HG03571 (cell line): ENCODE data around the gene SLC49A4.

Experiments used
- ATAC-seq: cut with Tn5 transposase; IDR thresholded peaks from one replicate; pipeline ENCODE4 v1.9.1; 2021; ENCODE audit not compliant: unreplicated experiment

The SLC49A4 gene

GRCh38 chr3:122857019-122857418 lies 62.1 kb downstream of the SLC49A4 start:
- ATAC-seq = no peak

- ATAC-seq = no peak
Measured at GRCh38 chr3:122858373-122858772, 63.5 kb downstream of the SLC49A4 start.

GRCh38 chr3:122859021-122859805 lies 64.3 kb downstream of the SLC49A4 start:
- no peak for ATAC-seq

- ATAC-seq = no peak
Measured at GRCh38 chr3:122862381-122862780, 67.5 kb downstream of the SLC49A4 start.

- no peak for ATAC-seq
Measured at GRCh38 chr3:122864498-122864897, 69.6 kb downstream of the SLC49A4 start.

GRCh38 chr3:122868322-122868721 lies 73.5 kb downstream of the SLC49A4 start:
- no peak for ATAC-seq

GRCh38 chr3:122873741-122874515 lies 79.1 kb downstream of the SLC49A4 start:
- no peak for ATAC-seq

GRCh38 chr3:122875547-122876127 lies 80.8 kb downstream of the SLC49A4 start:
- no peak for ATAC-seq

GRCh38 chr3:122880173-122880572 lies 85.3 kb downstream of the SLC49A4 start:
- ATAC-seq = no peak

- no peak for ATAC-seq
Measured at GRCh38 chr3:122880624-122881023, 85.8 kb downstream of the SLC49A4 start.

- no peak for ATAC-seq
Measured at GRCh38 chr3:122882361-122882947, 87.6 kb downstream of the SLC49A4 start.

- ATAC-seq = no peak
Measured at GRCh38 chr3:122886251-122886650, 91.4 kb downstream of the SLC49A4 start.

GRCh38 chr3:122886946-122887345 lies 92.1 kb downstream of the SLC49A4 start:
- ATAC-seq = no peak

GRCh38 chr3:122890077-122890719 lies 95.3 kb downstream of the SLC49A4 start:
- ATAC-seq = no peak

- ATAC-seq = no peak
Measured at GRCh38 chr3:122890720-122891220, 95.9 kb downstream of the SLC49A4 start.

GRCh38 chr3:122892118-122892960 lies 97.5 kb downstream of the SLC49A4 start:
- ATAC-seq = no peak

GRCh38 chr3:122893282-122893681 lies 98.4 kb downstream of the SLC49A4 start:
- no peak for ATAC-seq

GRCh38 chr3:122893754-122894668 lies 99.1 kb downstream of the SLC49A4 start:
- no peak for ATAC-seq

GRCh38 chr3:122898298-122898697 lies 103.4 kb downstream of the SLC49A4 start:
- ATAC-seq = no peak
